BJ (cell line): ENCODE measurements around the gene TSC2. TPM values are rescaled to one million over a fixed set of nuclear protein-coding genes. Genes with fewer than 3 reads are reported as not detected.
A peak's percentile ranks its signal among the peaks of the same experiment; 100 is the strongest.

Experiments used
- CTCF ChIA-PET: fragments of 350-600 bp; formaldehyde crosslinking; extraction: SDS; loops from one replicate; lab custom pipeline; 2021; ENCODE audit warnings: antibody characterized with exemption, inconsistent platforms; lab: Yijun Ruan, JAX
- POLR2A ChIA-PET: fragments of 300-600 bp; sonication (Branson Sonifier 250); formaldehyde crosslinking; extraction: SDS; loops from one replicate; lab custom pipeline; 2021; ENCODE audit warnings: antibody characterized with exemption; lab: Charles Lee
- DNase-seq: peaks from one replicate; pipeline ENCODE4 v3.0.0-alpha.2; 2011; ENCODE audit warnings: low read depth
- H3K27me3 ChIP-seq: 2 replicates; pipeline ENCODE4 v1.6.0; 2011; ENCODE audit warnings: low read length; ENCODE audit not compliant: control insufficient read depth, insufficient read depth
- H3K36me3 ChIP-seq: 2 replicates; pipeline ENCODE4 v1.5.1; 2011; ENCODE audit warnings: low read length; ENCODE audit not compliant: control insufficient read depth, insufficient read depth
- H3K4me3 ChIP-seq: 2 replicates; pipeline ENCODE4 v1.5.1; 2011; ENCODE audit warnings: low read depth, mild to moderate bottlenecking, control low read depth, low read length
- polyA plus RNA-seq: library from polyadenylated mRNA; depleted of rRNA; stranded (reverse); fragments of >200 nt; gene quantifications from 2 replicates; pipeline ENCODE4 v1.2.3, GENCODE V29; 2011
- TF ChIP-seq, protein P1 (sequence below): IDR thresholded peaks from 2 replicates; pipeline ENCODE4 v1.5.1; 2011; ENCODE audit warnings: low read depth, mild to moderate bottlenecking, control low read depth, inconsistent platforms, low read length, moderate library complexity; ENCODE audit not compliant: insufficient read depth

Gene TSC2
- polyA plus RNA-seq, 1 experiment: 66.3 TPM

DNA sequence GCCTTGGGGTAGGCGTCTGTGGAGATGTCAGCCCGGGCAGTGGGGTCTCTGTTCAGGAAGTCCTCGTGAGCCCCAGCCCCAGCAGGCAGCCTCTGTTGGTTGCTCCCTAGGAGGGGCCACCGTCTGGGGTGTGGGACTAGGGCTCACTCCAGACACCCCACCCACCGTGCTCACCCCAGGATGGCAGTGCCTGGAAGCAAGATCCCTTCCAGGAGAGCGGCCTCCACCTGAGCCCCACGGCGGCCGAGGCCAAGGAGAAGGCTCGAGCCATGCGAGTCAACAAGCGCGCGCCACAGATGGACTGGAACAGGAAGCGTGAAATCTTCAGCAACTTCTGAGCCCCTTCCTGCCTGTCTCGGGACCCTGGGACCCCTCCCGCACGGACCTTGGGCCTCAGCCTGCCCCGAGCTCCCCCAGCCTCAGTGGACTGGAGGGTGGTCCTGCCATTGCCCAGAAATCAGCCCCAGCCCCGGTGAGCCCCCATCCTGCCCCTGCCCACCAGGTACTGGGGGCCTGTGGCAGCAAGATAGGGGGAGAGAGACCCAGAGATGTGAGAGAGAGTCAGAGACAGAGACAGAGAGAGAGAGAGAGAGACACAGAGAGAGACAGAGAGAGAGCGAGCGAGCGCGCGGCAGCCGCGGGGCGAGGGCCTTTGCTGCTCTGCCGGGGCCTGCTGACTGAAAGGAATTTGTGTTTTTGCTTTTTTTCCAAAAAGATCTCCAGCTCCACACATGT lies 10.0 kb upstream of the TSC2 start:
- H3K4me3 ChIP-seq: no peak overlapping the region
- no peaks in the 10 kb centered on the region for H3K27me3 ChIP-seq
- ChIA-PET POLR2A (no interaction called here), CTCF (interaction anchor here (1.0 kb wide), 1 partner anchor 15 kb away, joined by 8 read pairs; no protein-coding TSS in a partner anchor)
- TF ChIP-seq, protein P1, sequence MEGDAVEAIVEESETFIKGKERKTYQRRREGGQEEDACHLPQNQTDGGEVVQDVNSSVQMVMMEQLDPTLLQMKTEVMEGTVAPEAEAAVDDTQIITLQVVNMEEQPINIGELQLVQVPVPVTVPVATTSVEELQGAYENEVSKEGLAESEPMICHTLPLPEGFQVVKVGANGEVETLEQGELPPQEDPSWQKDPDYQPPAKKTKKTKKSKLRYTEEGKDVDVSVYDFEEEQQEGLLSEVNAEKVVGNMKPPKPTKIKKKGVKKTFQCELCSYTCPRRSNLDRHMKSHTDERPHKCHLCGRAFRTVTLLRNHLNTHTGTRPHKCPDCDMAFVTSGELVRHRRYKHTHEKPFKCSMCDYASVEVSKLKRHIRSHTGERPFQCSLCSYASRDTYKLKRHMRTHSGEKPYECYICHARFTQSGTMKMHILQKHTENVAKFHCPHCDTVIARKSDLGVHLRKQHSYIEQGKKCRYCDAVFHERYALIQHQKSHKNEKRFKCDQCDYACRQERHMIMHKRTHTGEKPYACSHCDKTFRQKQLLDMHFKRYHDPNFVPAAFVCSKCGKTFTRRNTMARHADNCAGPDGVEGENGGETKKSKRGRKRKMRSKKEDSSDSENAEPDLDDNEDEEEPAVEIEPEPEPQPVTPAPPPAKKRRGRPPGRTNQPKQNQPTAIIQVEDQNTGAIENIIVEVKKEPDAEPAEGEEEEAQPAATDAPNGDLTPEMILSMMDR: no peak
- DNase-seq: no peak
- peaks cover 25% of the 10 kb centered on the region for H3K36me3 ChIP-seq

DNA sequence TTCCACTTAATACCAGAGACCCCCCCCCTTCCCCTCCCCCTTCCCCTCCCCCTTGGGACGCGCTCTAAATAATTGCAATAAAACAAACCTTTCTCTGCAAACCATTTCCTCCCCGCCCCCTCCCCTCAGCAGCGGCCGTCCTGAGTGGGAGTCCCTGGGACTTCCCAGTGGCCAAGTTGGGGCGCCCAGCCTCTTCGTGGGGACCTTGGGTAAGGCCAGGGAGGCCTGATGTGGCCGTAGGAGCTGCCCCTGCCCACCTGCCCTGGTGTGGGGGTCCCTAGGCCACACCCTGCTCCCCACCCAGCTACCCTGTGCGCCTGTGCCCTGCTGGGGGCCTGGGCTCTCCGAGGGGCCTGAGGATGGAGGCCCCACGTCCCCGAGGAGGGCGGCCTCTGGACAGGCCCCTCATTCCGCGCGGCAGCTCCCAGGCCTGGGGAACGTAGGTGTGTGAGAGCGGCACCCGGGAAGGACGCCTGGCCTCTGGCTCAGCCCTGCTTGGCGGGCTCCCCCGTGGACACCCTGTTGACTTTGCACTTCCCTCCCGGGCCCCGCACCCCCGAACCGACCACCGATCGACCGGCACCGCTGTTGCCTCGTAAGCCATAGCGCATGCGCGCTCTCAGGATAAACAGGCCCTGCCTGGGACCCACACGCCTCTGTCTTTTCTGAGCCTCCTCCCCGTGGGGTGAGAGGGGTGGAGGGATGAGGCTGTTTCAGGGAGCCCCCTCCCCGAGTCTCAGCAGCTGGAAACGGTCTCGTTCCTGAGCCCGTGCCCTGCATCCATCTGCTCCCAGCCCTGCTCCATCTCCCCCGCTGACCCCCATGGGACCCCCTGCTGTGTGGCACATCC lies 9.2 kb upstream of the TSC2 start:
- Histone ChIP-seq H3K4me3 (no peak overlapping the region), H3K27me3 (no peaks in the 10 kb centered on the region), H3K36me3 (peaks cover 28% of the 10 kb centered on the region)
- no peak for DNase-seq
- CTCF ChIA-PET: interaction anchor here (0.9 kb wide), 1 partner anchor 16 kb away, joined by 3 read pairs; no protein-coding TSS in a partner anchor
- POLR2A ChIA-PET: no interaction called here
- TF ChIP-seq, protein P1: no peak

DNA sequence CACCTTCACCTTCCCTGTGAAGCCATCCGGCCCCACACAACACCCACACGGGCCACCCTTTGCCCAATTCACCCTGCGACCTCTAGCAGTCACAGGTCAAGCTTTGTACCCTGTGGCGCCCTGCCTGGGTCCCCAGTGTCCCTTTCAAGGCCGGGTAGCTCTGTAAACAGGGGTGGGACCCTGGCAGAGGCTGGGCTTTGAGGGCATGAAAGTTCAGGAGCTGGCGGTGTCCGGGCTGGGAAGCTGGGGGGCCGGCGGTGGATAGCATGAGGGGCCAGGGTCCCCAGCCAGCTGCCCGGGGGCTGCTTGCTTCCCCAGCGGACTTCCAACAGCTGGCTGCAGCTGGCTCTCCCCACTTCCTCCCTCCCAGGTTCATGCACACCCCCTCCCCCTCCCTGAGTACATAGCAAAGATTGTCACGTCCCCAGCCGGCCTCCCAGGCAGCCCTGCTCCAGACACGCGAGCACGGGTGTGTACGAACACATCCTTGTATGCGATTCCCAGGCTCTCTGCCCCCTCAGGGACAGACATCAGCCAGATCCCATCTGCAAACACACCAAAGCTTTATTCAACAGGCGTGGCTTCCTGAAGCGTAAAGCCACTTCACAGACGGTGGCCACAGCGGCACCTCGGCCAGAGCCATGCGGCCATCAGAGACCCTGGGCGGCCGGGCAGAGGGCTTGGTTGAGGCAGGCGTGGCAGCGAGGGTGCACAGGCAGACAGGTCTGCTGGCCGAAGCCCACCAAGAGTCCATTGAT lies 8.3 kb upstream of the TSC2 start:
- TF ChIP-seq, protein P1: no peak
- ChIA-PET POLR2A (no interaction called here), CTCF (interaction anchor here (0.9 to 1.4 kb wide), 2 partner anchors 15 to 17 kb away, joined by 3 read pairs; no protein-coding TSS in a partner anchor)
- DNase-seq: peak; percentile 92
- Histone ChIP-seq H3K27me3 (no peaks in the 10 kb centered on the region), H3K36me3 (peaks cover 28% of the 10 kb centered on the region), H3K4me3 (no peak overlapping the region)

DNA sequence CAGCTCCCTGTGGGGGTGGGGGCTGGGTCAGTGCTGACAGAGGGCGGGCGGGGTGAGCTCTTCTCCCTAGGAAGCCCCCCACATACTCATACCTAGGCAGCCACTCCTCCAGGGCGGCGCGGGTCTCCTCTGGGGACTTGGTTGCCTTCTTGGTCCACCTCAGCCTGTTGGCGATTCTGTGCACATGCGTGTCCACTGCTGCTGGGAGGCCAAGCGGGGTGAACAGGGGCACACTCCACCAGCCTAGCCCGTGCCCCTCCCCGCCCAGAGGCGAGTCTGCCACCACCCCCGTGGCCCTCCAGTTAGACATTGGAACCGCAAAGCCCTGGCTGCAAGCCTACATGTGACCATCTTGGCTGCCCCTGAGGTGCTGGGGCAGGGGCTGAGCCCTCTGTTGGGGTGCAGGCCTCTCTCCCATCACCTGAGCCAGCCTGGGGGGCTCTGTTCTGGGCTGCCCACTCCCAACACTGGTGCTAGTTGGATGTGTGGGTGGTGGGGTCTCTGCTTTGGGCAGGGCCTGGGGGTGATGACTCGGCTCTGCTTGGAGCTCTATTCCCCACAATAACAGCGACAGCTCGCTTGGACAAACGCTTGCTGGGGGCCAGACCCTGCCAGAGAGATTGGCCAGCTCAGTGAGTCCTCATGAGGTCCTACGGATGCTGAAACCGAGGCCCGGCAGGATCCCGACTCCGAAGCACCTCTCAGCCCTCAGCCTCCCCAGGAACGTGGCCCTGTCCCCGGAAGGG lies 7.6 kb upstream of the TSC2 start:
- TF ChIP-seq, protein P1: no peak
- DNase-seq: no peak
- peaks cover 28% of the 10 kb centered on the region for H3K36me3 ChIP-seq
- H3K27me3 ChIP-seq: no peaks in the 10 kb centered on the region
- CTCF ChIA-PET: interaction anchor here (0.6 to 1.4 kb wide), 2 partner anchors 13 to 16 kb away, joined by 3 read pairs; no protein-coding TSS in a partner anchor
- POLR2A ChIA-PET: no interaction called here
- no peak overlapping the region for H3K4me3 ChIP-seq
